Activated effector memory CD4-positive, alpha-beta T cell treated with Interleukin-2 at 50 U/mL for 16 hours (primary cell): ENCODE data around the gene BAIAP2L1.

Experiments used
- DNase-seq: peaks from one replicate; pipeline ENCODE4 v3.0.0-alpha.2; 2020

Gene BAIAP2L1

GRCh38 chr7:98289333-98289875 lies 111.5 kb downstream of the BAIAP2L1 start:
- no peak for DNase-seq

- DNase-seq, result no peak
Observed at GRCh38 chr7:98288064-98288823, 112.6 kb downstream of the BAIAP2L1 start.

- no peak for DNase-seq
Observed at GRCh38 chr7:98287486-98287959, 113.4 kb downstream of the BAIAP2L1 start.

GRCh38 chr7:98286701-98287485 lies 114.0 kb downstream of the BAIAP2L1 start:
- no peak for DNase-seq

- DNase-seq, result no peak
Observed at GRCh38 chr7:98286093-98286539, 114.8 kb downstream of the BAIAP2L1 start.

- DNase-seq, result no peak
Observed at GRCh38 chr7:98285157-98286092, 115.5 kb downstream of the BAIAP2L1 start.

GRCh38 chr7:98284335-98285036 lies 116.4 kb downstream of the BAIAP2L1 start:
- DNase-seq, result no peak

- no peak for DNase-seq
Observed at GRCh38 chr7:98283887-98284222, 117.0 kb downstream of the BAIAP2L1 start.

GRCh38 chr7:98283127-98283886 lies 117.6 kb downstream of the BAIAP2L1 start:
- DNase-seq, result no peak

GRCh38 chr7:98282703-98283102 lies 118.2 kb downstream of the BAIAP2L1 start:
- DNase-seq, result no peak

- DNase-seq, result no peak
Observed at GRCh38 chr7:98281757-98282606, 118.9 kb downstream of the BAIAP2L1 start.

GRCh38 chr7:98280791-98281756 lies 119.8 kb downstream of the BAIAP2L1 start, which contains the start of gene BRI3:
Gene BRI3 (plus strand): TSS chr7:98281686. CDS start chr7:98281796, 110 bp downstream.
- peak; percentile 87 for DNase-seq

GRCh38 chr7:98280296-98280695 lies 120.6 kb downstream of the BAIAP2L1 start:
- no peak for DNase-seq

GRCh38 chr7:98278936-98279335 lies 122.0 kb downstream of the BAIAP2L1 start:
- DNase-seq, result no peak

GRCh38 chr7:98278408-98278807 lies 122.5 kb downstream of the BAIAP2L1 start:
- DNase-seq, result no peak

GRCh38 chr7:98276241-98276761 lies 124.6 kb downstream of the BAIAP2L1 start:
- DNase-seq, result no peak

GRCh38 chr7:98267303-98267702 lies 133.6 kb downstream of the BAIAP2L1 start:
- DNase-seq, result no peak

GRCh38 chr7:98266840-98267239 lies 134.1 kb downstream of the BAIAP2L1 start:
- no peak for DNase-seq

GRCh38 chr7:98265841-98266271 lies 135.0 kb downstream of the BAIAP2L1 start:
- DNase-seq, result no peak
